ENCODE measurements around the gene NAA35. TPM values are rescaled to one million over a fixed set of nuclear protein-coding genes. Genes with fewer than 3 reads are reported as not detected.
A peak's percentile ranks its signal among the peaks of the same experiment; 100 is the strongest.

The NAA35 gene
- total RNA-seq, 1 donor from 2014 or later: 17.9 TPM

DNA sequence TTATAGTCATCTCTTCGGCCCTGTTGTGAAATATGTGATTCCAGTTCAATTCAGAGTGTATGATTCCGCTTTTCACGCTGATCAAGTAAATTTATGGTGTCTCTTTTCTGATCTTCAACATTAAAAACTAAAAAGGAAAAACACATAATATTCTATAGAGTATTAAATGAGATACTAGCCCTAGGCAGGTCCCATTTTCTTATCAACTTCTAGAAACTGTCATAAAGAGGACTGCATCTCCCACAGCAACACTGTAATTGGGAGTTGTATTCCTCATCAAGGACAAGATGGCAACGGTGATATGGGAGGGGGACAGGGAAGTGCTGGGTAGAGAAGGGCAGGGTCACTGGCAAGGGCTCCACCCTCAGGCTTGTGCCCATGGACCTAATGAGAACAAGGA is 86.8 kb downstream of the NAA35 start:
- H3K36me3 ChIP-seq: peaks cover 59% of the 10 kb centered on the region
- no peak overlapping the region for H3K4me3 ChIP-seq
- H3K27ac ChIP-seq (replicated peaks): no peak overlapping the region
- DNase-seq: no peak
- peaks cover 13% of the 10 kb centered on the region for H3K9me3 ChIP-seq (replicated peaks)
- intact Hi-C loops (cut with micrococcal nuclease): no loop called here
- no peak for TF ChIP-seq CTCF (IDR thresholded peaks at IDR 0.05; ENCODE audit: borderline replicate concordance)
- no peaks in the 10 kb centered on the region for H3K27me3 ChIP-seq (ENCODE audit: low read depth)
- no peaks in the 10 kb centered on the region for H3K4me1 ChIP-seq

GRCh38 chr9:86034863-86035734 is 94.2 kb downstream of the NAA35 start:
- intact Hi-C loops (cut with micrococcal nuclease): no loop called here
- no peak for DNase-seq
- no peaks in the 10 kb centered on the region for H3K4me1 ChIP-seq
- H3K4me3 ChIP-seq: no peak overlapping the region
- H3K27me3 ChIP-seq (ENCODE audit: low read depth): no peaks in the 10 kb centered on the region
- TF ChIP-seq CTCF (IDR thresholded peaks at IDR 0.05; ENCODE audit: borderline replicate concordance): peak; percentile 41
- H3K9me3 ChIP-seq (replicated peaks): no peaks in the 10 kb centered on the region
- no peak overlapping the region for H3K27ac ChIP-seq (replicated peaks)
- peaks cover 21% of the 10 kb centered on the region for H3K36me3 ChIP-seq

DNA sequence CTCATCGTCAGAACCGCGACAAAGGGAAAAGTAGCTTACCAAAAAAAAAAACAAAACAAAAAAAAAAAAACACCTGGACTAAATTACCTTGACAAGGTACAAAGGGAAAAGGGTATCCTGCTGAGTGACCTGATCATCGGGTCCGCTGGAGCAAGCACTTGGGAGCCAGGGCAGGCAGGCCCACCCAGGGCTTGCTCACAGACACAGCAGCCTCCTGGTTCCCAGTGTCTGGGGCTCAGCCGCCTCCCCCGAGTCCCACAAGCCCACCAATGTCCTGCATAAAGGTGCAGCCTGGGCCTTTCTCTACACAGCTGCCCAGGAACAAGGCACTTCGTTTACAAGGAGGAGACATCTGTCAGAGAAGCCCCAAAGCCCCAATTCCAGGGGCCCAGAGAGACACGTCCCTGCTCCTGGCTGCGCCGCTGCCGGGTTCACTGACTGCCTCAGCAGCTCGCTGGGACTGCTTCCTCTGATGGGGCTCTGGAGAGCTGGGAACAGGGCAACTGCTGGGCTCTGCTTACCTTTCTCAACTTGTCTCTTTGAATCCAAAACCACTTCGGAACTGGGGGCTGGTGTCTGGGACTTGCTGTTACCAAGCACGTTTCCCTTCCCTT is 95.0 kb downstream of the NAA35 start:
- Histone ChIP-seq H3K36me3 (peaks cover 19% of the 10 kb centered on the region), H3K27ac (replicated peaks) (no peak overlapping the region), H3K27me3 (ENCODE audit: low read depth) (no peaks in the 10 kb centered on the region), H3K4me3 (no peak overlapping the region), H3K4me1 (no peaks in the 10 kb centered on the region), H3K9me3 (replicated peaks) (no peaks in the 10 kb centered on the region)
- intact Hi-C loops (cut with micrococcal nuclease): no loop called here
- no peak for DNase-seq
- TF ChIP-seq CTCF (IDR thresholded peaks at IDR 0.05; ENCODE audit: borderline replicate concordance): no peak

DNA sequence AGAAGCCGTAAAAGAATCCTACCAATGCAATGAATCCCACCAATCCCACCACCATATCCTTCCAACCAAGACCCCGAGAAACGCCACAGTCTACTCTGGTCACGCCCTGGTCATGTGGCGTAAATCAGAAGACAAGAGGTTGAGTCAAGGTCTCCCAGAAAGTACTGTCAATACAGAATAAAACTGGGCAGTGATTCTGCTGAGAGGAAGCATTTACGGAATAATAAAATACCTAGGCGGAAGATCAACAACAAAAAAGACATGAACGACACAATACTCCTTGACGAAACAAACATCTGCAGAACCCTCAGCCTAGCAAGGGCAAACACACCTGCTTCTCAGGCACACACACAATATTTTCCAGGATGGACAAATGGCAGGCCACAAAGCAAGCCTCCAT is 95.6 kb downstream of the NAA35 start:
- no peak for DNase-seq
- TF ChIP-seq CTCF (IDR thresholded peaks at IDR 0.05; ENCODE audit: borderline replicate concordance): no peak
- H3K27me3 ChIP-seq (ENCODE audit: low read depth): no peaks in the 10 kb centered on the region
- H3K9me3 ChIP-seq (replicated peaks): no peaks in the 10 kb centered on the region
- H3K27ac ChIP-seq (replicated peaks): no peak overlapping the region
- H3K4me3 ChIP-seq: no peak overlapping the region
- peaks cover 17% of the 10 kb centered on the region for H3K36me3 ChIP-seq
- intact Hi-C loops (cut with micrococcal nuclease): no loop called here
- no peaks in the 10 kb centered on the region for H3K4me1 ChIP-seq

DNA sequence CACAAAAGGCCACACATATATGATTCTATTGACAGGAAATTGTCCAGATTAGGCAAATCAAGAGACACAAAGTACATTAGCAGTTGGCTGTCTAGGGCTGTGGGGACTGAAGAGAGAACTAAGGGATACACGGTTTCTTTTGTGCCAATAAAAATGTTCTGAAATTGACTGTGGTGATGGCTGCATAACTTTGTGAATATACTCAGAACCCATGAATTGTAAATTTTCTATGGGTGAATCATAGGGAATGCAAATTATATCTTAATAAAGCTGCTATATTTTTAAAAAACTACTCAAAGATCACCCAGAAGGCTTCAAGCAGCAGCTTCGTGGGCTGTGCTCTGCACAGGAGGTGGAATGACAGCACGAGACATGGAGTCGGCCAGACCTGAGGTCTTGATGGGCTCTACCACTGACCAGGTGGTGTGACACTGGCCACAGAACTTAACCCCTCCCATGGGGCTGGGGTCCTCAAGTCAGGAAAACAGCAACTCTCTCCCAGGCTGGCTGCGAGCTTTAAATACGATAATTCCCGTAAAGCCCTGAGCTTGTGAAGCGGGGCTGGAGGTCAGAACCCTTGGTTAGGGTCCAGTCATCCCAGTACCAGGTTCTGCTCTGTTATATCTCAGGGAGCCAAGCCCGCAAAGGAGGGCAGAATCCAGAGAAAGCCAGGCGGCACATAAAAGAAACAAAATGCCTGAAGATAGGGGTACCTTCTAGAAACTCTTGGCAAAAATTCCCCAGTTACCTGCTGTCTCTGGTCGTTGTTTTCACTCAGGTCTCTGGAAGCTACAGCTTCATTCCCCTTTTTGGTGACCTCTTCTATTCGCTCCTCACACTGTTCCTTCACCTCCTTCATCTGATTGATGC is 99.3 kb downstream of the NAA35 start:
- Histone ChIP-seq H3K4me1 (no peaks in the 10 kb centered on the region), H3K27me3 (ENCODE audit: low read depth) (no peaks in the 10 kb centered on the region), H3K4me3 (no peak overlapping the region), H3K36me3 (peaks cover 3% of the 10 kb centered on the region), H3K27ac (replicated peaks) (no peak overlapping the region), H3K9me3 (replicated peaks) (no peaks in the 10 kb centered on the region)
- no peak for TF ChIP-seq CTCF (IDR thresholded peaks at IDR 0.05; ENCODE audit: borderline replicate concordance)
- DNase-seq: no peak
- intact Hi-C loops (cut with micrococcal nuclease): no loop called here

Measured in left ventricle myocardium inferior (tissue), 1 donor.